HepG2 (cell line): Measurements from ENCODE around the gene SIAH3.

Experiments used
- ASH2L ChIP-seq: fragments of 300-600, 200-600 bp; sonication (generic); IDR thresholded peaks from 2 replicates; pipeline ENCODE4 v1.7.0; 2017; ENCODE audit warnings: low read depth, mild to moderate bottlenecking, moderate library complexity, mixed read lengths, low read length; ENCODE audit not compliant: insufficient read length
- ATF7 ChIP-seq, 2 experiments: fragments of 450-650 bp in 1 of 2; sonication (generic) in 1 of 2; formaldehyde crosslinking in 1 of 2; IDR thresholded peaks; 2 replicates each; pipeline versions ENCODE4 v1.4.0 to v1.6.1; 2016 to 2020; ENCODE audit warnings: antibody characterized with exemption in 1 of 2, mild to moderate bottlenecking in 1 of 2, missing genetic modification reagents in 1 of 2
- CTCF ChIP-seq: sonication (generic); formaldehyde crosslinking; IDR thresholded peaks from 2 replicates; pipeline ENCODE4 v1.5.0; 2020; ENCODE audit warnings: mild to moderate bottlenecking, missing genetic modification reagents, moderate library complexity
- IKZF4 ChIP-seq: sonication (generic); formaldehyde crosslinking; IDR thresholded peaks from 2 replicates; pipeline ENCODE4 v1.5.1; 2020; ENCODE audit warnings: borderline replicate concordance, mild to moderate bottlenecking, low read depth, missing genetic modification reagents; ENCODE audit errors: not compliant biosample characterization
- REST ChIP-seq, 2 experiments: IDR thresholded peaks; 2 replicates each; pipeline ENCODE4 v1.6.1; 2011 to 2012; ENCODE audit warnings: low read length in 2 of 2, borderline replicate concordance in 1 of 2, low read depth in 1 of 2, mild to moderate bottlenecking in 1 of 2, moderate library complexity in 1 of 2
- STAG1 ChIP-seq: sonication (generic); formaldehyde crosslinking; IDR thresholded peaks from 2 replicates; pipeline ENCODE4 v1.4.0; 2020; ENCODE audit warnings: missing genetic modification reagents
- TERF1 ChIP-seq: sonication (generic); formaldehyde crosslinking; IDR thresholded peaks from 2 replicates; pipeline ENCODE4 v1.8.0; 2022; ENCODE audit warnings: mild to moderate bottlenecking, missing genetic modification reagents, moderate library complexity
- ZKSCAN1 ChIP-seq: fragments of 150-350 bp; IDR thresholded peaks from 2 replicates; pipeline ENCODE4 v1.6.1; 2014; ENCODE audit warnings: low read length

- TF ChIP-seq TERF1: no peak
- no peak for TF ChIP-seq IKZF4 (CRISPR knock-in tag)
- TF ChIP-seq CTCF (CRISPR knock-in tag): no peak
- no peak for TF ChIP-seq ASH2L
- no peak for TF ChIP-seq ZKSCAN1
- TF ChIP-seq REST (IDR thresholded peaks at IDR 0.05; ENCODE audit: borderline replicate concordance in 1 of 2, low read depth in 1 of 2, low read length in 2 of 2): no peak
- TF ChIP-seq ATF7 (IDR thresholded peaks at IDR 0.05): no peak
- no peak for TF ChIP-seq ATF7 (CRISPR knock-in tag; IDR thresholded peaks at IDR 0.05)
- TF ChIP-seq STAG1 (CRISPR knock-in tag): no peak
These were observed 44.7 kb upstream of the SIAH3 start for GRCh38 chr13:45896285-45896684.
